HepG2 (cell line): ENCODE measurements around the gene FAM193A. TPM values are rescaled to one million over a fixed set of nuclear protein-coding genes. Genes with fewer than 3 reads are reported as not detected.

Experiments
- ATAC-seq: fragments of 200-7000 bp; cut with Tn5 transposase; 3 replicates; pipeline ENCODE4 v1.9.1; 2020; ENCODE audit warnings: mild to moderate bottlenecking, moderate library complexity
- BruUV-seq: library from RNA; stranded (reverse); fragments of 400-500 nt; replicated peaks from 2 replicates; lab custom pipeline; 2021; lab: Mats Ljungman, UMichigan
- CTCF ChIA-PET: fragments of 300-600 bp; formaldehyde crosslinking; extraction: SDS; loops from one replicate; lab custom pipeline; 2021; ENCODE audit warnings: low total read pairs, inconsistent platforms, low intra/inter-chr PET ratio; lab: Yijun Ruan, JAX
- POLR2A ChIA-PET: fragments of 350-600 bp; sonication (Branson Sonifier 250); formaldehyde crosslinking; loops from one replicate; lab custom pipeline; 2020; ENCODE audit warnings: antibody characterized with exemption, inconsistent platforms; lab: Yijun Ruan, JAX
- DNase-seq: peaks from one replicate; pipeline ENCODE4 v3.0.0-alpha.2; 2015; ENCODE audit warnings: low spot score
- FAIRE-seq: peaks from 3 replicates; lab custom pipeline; 2011; peaks lifted over from hg19 to GRCh38; lab: Jason Lieb, UNC
- H2AFZ ChIP-seq: one replicate; pipeline ENCODE4 v1.6.1; 2011; ENCODE audit warnings: low read length, inconsistent platforms
- H3K27ac ChIP-seq: fragments of 300-600 bp; 3 replicates; pipeline ENCODE4 v1.8.0; 2011; ENCODE audit warnings: mixed run types, mild to moderate bottlenecking, mixed read lengths, low read length, inconsistent platforms; ENCODE audit not compliant: insufficient read depth; ENCODE audit errors: extremely low read length
- H3K27me3 ChIP-seq, 2 experiments: fragments of 200-600 bp in 1 of 2; 2 replicates in 1 of 2; 3 replicates in 1 of 2; pipeline versions ENCODE4 v1.6.0 to v1.8.0; 2011; ENCODE audit warnings: low read length in 2 of 2, mild to moderate bottlenecking in 2 of 2, moderate library complexity in 2 of 2, inconsistent platforms in 1 of 2; ENCODE audit not compliant: insufficient read depth in 2 of 2, control insufficient read depth in 1 of 2
- H3K36me3 ChIP-seq, 2 experiments: fragments of 200-600 bp in 1 of 2; replicated peaks in 1 of 2; 2 replicates in 1 of 2; 3 replicates in 1 of 2; pipeline versions ENCODE4 v1.5.1 to v1.8.0; 2011; ENCODE audit warnings: low read length in 2 of 2, inconsistent platforms in 1 of 2; ENCODE audit not compliant: insufficient read depth in 2 of 2, control insufficient read depth in 1 of 2
- H3K4me1 ChIP-seq: 2 replicates; pipeline ENCODE4 v1.5.1; 2012; ENCODE audit warnings: low read length, inconsistent platforms; ENCODE audit not compliant: insufficient read depth
- H3K4me2 ChIP-seq: 2 replicates; pipeline ENCODE4 v1.6.0; 2011; ENCODE audit warnings: low read depth, low read length, inconsistent platforms
- H3K4me3 ChIP-seq, 3 experiments: fragments of 200-600 bp in 1 of 3; sonication (generic), shearing (Covaris generic) in 1 of 3; replicated peaks in 1 of 3; 2 replicates each; pipeline ENCODE4 v1.5.1; 2011 to 2016; ENCODE audit warnings: low read length in 3 of 3, inconsistent platforms in 2 of 3, low read depth in 2 of 3, mild to moderate bottlenecking in 2 of 3, control low read depth in 1 of 3, mixed read lengths in 1 of 3; ENCODE audit not compliant: insufficient read depth in 1 of 3
- H3K79me2 ChIP-seq: one replicate; pipeline ENCODE4 v1.6.1; 2011; ENCODE audit warnings: low read length, inconsistent platforms; ENCODE audit not compliant: insufficient read depth
- H3K9ac ChIP-seq: 2 replicates; pipeline ENCODE4 v1.6.0; 2011; ENCODE audit warnings: mild to moderate bottlenecking, low read depth, low read length, inconsistent platforms; ENCODE audit not compliant: insufficient read depth
- H3K9me3 ChIP-seq: 2 replicates; pipeline ENCODE4 v1.5.1; 2012; ENCODE audit warnings: mild to moderate bottlenecking, low read length
- H4K20me1 ChIP-seq: 2 replicates; pipeline ENCODE4 v1.6.0; 2011; ENCODE audit warnings: inconsistent platforms, mild to moderate bottlenecking, low read length, moderate library complexity; ENCODE audit not compliant: insufficient read depth
- DPF2 ChIP-seq: sonication (generic); formaldehyde crosslinking; IDR thresholded peaks from 2 replicates; pipeline ENCODE4 v1.4.0; 2020; ENCODE audit warnings: mild to moderate bottlenecking, low read depth, missing genetic modification reagents, borderline replicate concordance
- MNT ChIP-seq: fragments of 450-650 bp; IDR thresholded peaks from 2 replicates; pipeline ENCODE4 v1.6.1; 2016
- MTF2 ChIP-seq: sonication (generic); formaldehyde crosslinking; IDR thresholded peaks from 2 replicates; pipeline ENCODE4 v1.5.0; 2020; ENCODE audit warnings: missing genetic modification reagents, borderline replicate concordance
- ZBTB37 ChIP-seq: sonication (generic); formaldehyde crosslinking; IDR thresholded peaks from 2 replicates; pipeline ENCODE4 v1.4.0; 2020; ENCODE audit warnings: mild to moderate bottlenecking, missing genetic modification reagents
- ZFYVE20 ChIP-seq: sonication (generic); formaldehyde crosslinking; IDR thresholded peaks from 2 replicates; pipeline ENCODE4 v1.8.0; 2023; ENCODE audit warnings: low read depth, mild to moderate bottlenecking, moderate library complexity, missing genetic modification reagents, borderline replicate concordance
- ZGPAT ChIP-seq: IDR thresholded peaks from 2 replicates; pipeline ENCODE4 v1.6.1; 2016; ENCODE audit warnings: mild to moderate bottlenecking
- ZNF20 ChIP-seq: sonication (generic); formaldehyde crosslinking; IDR thresholded peaks from 2 replicates; pipeline ENCODE4 v1.4.0; 2020; ENCODE audit warnings: mild to moderate bottlenecking, moderate library complexity, missing genetic modification reagents
- ZNF441 ChIP-seq: sonication (generic); formaldehyde crosslinking; IDR thresholded peaks from 2 replicates; pipeline ENCODE4 v1.7.0; 2021; ENCODE audit warnings: missing genetic modification reagents, borderline replicate concordance
- ZNF768 ChIP-seq: sonication (generic); formaldehyde crosslinking; IDR thresholded peaks from 2 replicates; pipeline ENCODE4 v1.4.0; 2020; ENCODE audit warnings: missing genetic modification reagents
- ZNF850 ChIP-seq: sonication (generic); formaldehyde crosslinking; conservative IDR thresholded peaks from 2 replicates; pipeline ENCODE4 v1.9.0; 2021; ENCODE audit warnings: mild to moderate bottlenecking, missing genetic modification reagents
- WGBS: methylation state at CpG from one replicate; pipeline ENCODE4 v1.1.6; 2017; ENCODE audit warnings: low lambda C conversion rate; 5-methylcytosine and 5-hydroxymethylcytosine counted together
- in situ Hi-C: cut with HindIII; loops from 2 replicates; pipeline ENCODE4 v1.10.0; 2017; ENCODE audit warnings: low pct_unique_long_range_greater_than_20kb; ENCODE audit not compliant: extremely low pct_ligation_motif_present
- intact Hi-C: fragments of 100-400 bp; cut with micrococcal nuclease; formaldehyde crosslinking; loops from one replicate; pipeline ENCODE4 v1.10.0; 2022; ENCODE audit not compliant: unreplicated experiment
- polyA plus RNA-seq, 8 experiments: library from polyadenylated mRNA; depleted of rRNA in 3 of 8; stranded (reverse) in 7 of 8; unstranded in 1 of 8; fragments of >200 nt; fragmentation: Illumina TruSeq in 4 of 8; extraction: Trizol in 4 of 8; gene quantifications; 2 replicates each; pipeline versions ENCODE4 v1.2.1 to v1.2.3, GENCODE V29; 2011 to 2016; ENCODE audit warnings: low read depth in 4 of 8, missing spikeins in 1 of 8, mixed read lengths in 1 of 8; ENCODE audit not compliant: insufficient read depth in 1 of 8
- total RNA-seq, 5 experiments: library from RNA; depleted of rRNA; stranded (reverse); fragments of >200 nt; fragmentation: Illumina TruSeq; extraction: Trizol; gene quantifications; 2 replicates each; pipeline ENCODE4 v1.2.3, GENCODE V29; 2016; ENCODE audit warnings: low read depth in 1 of 5

The FAM193A gene
- total and polyA plus RNA-seq, 2 of the 13 experiments (the other 11 are each of a cell fraction or from before 2014, with no cell fraction given) = 5.7 to 8.7 TPM

DNA sequence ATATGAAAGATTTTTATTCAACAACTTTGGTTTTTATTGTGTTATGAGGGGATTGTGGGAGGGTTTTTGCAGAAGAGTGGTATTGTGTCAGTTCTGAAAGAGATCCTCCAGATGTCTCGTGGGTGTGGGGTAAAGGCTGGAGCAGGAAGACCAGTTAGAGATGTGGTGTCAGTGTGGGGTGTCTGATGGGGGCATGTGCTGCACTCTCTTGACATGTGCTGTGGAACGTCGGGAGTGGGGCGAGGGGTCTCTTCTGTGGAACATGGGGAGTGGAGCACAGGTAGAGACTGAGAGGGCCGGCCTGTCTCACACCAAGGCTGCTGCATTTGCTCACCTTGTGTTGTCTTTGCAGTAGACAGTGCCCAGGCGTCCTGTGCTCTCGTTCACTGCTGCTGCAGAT, 37.6 kb downstream of the FAM193A start:
- Histone ChIP-seq H4K20me1 (peaks cover 66% of the 10 kb centered on the region), H3K27ac (no peak overlapping the region), H3K9me3 (no peaks in the 10 kb centered on the region), H3K9ac (no peak overlapping the region), H3K4me1 (peaks cover 51% of the 10 kb centered on the region), H3K4me2 (no peak overlapping the region), H3K27me3 (no peaks in the 10 kb centered on the region), H2AFZ (no peak overlapping the region), H3K79me2 (peaks cover 96% of the 10 kb centered on the region), H3K36me3 (peaks cover 3 to 4% of the 10 kb centered on the region in 2 experiments; a peak in 2 of 5 replicates), H3K4me3 (no peak overlapping the region)
- no peak for DNase-seq
- in situ Hi-C loops = no loop called here
- WGBS = 98% methylated on average over 7 of the region's 7 CpGs
- POLR2A ChIA-PET = no interaction called here
- CTCF ChIA-PET = no interaction called here
- no TSS peak for BruUV-seq
- peak; percentile 32; the same call in 2 of the 3 replicates for ATAC-seq
- TF ChIP-seq ZNF850 (CRISPR knock-in tag) (no peak), DPF2 (no peak), MTF2 (CRISPR knock-in tag) (no peak), MNT (peak; percentile 91), ZFYVE20 (CRISPR knock-in tag) (no peak)
- intact Hi-C loops = no loop called here
- FAIRE-seq = no peak

- in situ Hi-C loops (no loop called here), intact Hi-C loops (no loop called here)
- WGBS = 96% methylated on average over 9 of the region's 9 CpGs
- H3K4me3 ChIP-seq = no peak overlapping the region
- no peak overlapping the region for H3K27ac ChIP-seq
- H3K36me3 ChIP-seq = peaks cover 3 to 4% of the 10 kb centered on the region in 2 experiments; a peak in 2 of 5 replicates
- no peak overlapping the region for H3K9ac ChIP-seq
- ChIA-PET POLR2A (no interaction called here), CTCF (no interaction called here)
- no peak for DNase-seq
- BruUV-seq = no TSS peak
- H3K9me3 ChIP-seq = no peaks in the 10 kb centered on the region
- no peak for FAIRE-seq
- H4K20me1 ChIP-seq = peaks cover 70% of the 10 kb centered on the region
- H3K4me1 ChIP-seq = peaks cover 51% of the 10 kb centered on the region
- H3K79me2 ChIP-seq = peaks cover 96% of the 10 kb centered on the region
- TF ChIP-seq ZNF441 (CRISPR knock-in tag) = no peak
- TF ChIP-seq ZGPAT = no peak
- TF ChIP-seq ZNF20 = no peak
- no peak for TF ChIP-seq ZBTB37 (CRISPR knock-in tag)
- peak; percentile 60; the same call in 1 of the 2 replicates for TF ChIP-seq ZNF768 (CRISPR knock-in tag)
- no peak overlapping the region for H2AFZ ChIP-seq
- ATAC-seq = no peak
- no peak overlapping the region for H3K4me2 ChIP-seq
- no peaks in the 10 kb centered on the region for H3K27me3 ChIP-seq
These were observed 38.4 kb downstream of the FAM193A start for GRCh38 chr4:2574863-2575262.
